Measurements from ENCODE around the gene APLNR. TPM values are rescaled to one million over a fixed set of nuclear protein-coding genes. Genes with fewer than 3 reads are reported as not detected.
A peak's percentile ranks its signal among the peaks of the same experiment; 100 is the strongest.

APLNR gene
- polyA plus RNA-seq, 1 of the 3 experiments (the other 2 are of a cell fraction) = 0.03 TPM

DNA sequence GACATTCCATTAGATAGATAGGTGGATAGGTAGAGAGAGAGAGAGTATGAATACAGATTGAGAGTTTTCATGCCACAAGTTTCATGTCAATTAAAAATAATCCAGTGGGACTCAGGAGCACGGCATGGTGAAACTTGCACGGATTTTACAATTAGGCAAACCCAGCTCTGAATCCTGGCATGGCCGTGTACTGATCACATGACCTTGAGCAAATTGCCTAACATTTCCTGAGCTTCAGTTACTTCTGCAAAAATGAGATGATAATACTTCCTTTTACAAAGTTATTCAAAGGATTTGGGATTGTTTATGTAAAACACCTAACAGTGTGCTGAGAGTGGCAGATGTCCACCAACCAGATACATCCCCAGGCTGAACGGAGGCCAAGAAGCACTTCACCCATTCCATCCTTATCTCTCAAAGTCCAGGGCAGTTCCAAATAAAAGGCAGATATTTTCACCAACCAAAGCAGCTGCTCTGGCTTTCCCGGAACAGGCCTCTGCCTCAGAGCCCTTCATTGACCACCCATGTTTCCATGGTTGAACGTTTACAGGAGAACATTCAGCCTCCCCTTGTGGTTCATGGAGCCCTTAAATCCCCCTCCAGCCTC, 17.9 kb downstream of the APLNR start:
- ChIA-PET POLR2A (no interaction called here), CTCF (interaction anchor here (1.4 kb wide), 1 partner anchor 13 kb away, joined by 3 read pairs; no protein-coding TSS in a partner anchor)
- H2AFZ ChIP-seq (ENCODE audit: low read depth) = no peak overlapping the region
- no peak overlapping the region for H3K4me2 ChIP-seq
- 64% methylated on average over 6 of the region's 6 CpGs for WGBS (ENCODE audit: low lambda C conversion rate)
- DNase-seq = no peak
- TF ChIP-seq MEF2A (IDR thresholded peaks at IDR 0.05; ENCODE audit: borderline replicate concordance, low read depth) = no peak
- no peak for TF ChIP-seq JUND (IDR thresholded peaks at IDR 0.05)
- no peak for TF ChIP-seq POLR2AphosphoS5 (IDR thresholded peaks at IDR 0.05; ENCODE audit: low read depth, low read length)
- TF ChIP-seq, protein P1, sequence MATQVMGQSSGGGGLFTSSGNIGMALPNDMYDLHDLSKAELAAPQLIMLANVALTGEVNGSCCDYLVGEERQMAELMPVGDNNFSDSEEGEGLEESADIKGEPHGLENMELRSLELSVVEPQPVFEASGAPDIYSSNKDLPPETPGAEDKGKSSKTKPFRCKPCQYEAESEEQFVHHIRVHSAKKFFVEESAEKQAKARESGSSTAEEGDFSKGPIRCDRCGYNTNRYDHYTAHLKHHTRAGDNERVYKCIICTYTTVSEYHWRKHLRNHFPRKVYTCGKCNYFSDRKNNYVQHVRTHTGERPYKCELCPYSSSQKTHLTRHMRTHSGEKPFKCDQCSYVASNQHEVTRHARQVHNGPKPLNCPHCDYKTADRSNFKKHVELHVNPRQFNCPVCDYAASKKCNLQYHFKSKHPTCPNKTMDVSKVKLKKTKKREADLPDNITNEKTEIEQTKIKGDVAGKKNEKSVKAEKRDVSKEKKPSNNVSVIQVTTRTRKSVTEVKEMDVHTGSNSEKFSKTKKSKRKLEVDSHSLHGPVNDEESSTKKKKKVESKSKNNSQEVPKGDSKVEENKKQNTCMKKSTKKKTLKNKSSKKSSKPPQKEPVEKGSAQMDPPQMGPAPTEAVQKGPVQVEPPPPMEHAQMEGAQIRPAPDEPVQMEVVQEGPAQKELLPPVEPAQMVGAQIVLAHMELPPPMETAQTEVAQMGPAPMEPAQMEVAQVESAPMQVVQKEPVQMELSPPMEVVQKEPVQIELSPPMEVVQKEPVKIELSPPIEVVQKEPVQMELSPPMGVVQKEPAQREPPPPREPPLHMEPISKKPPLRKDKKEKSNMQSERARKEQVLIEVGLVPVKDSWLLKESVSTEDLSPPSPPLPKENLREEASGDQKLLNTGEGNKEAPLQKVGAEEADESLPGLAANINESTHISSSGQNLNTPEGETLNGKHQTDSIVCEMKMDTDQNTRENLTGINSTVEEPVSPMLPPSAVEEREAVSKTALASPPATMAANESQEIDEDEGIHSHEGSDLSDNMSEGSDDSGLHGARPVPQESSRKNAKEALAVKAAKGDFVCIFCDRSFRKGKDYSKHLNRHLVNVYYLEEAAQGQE (IDR thresholded peaks at IDR 0.05; ENCODE audit: low read depth, low read length) = no peak
- TF ChIP-seq FOXJ3 (CRISPR knock-in tag; IDR thresholded peaks at IDR 0.05) = no peak
- TF ChIP-seq RAD21 (IDR thresholded peaks at IDR 0.05; ENCODE audit: low read length) = no peak
- TF ChIP-seq CHD2 (IDR thresholded peaks at IDR 0.05; ENCODE audit: low read length, partially characterized antibody) = no peak
- TF ChIP-seq SMC3 (IDR thresholded peaks at IDR 0.05; ENCODE audit: low read depth, low read length) = no peak
- TF ChIP-seq GATA2 (CRISPR knock-in tag; IDR thresholded peaks at IDR 0.05) = no peak
- no peak for TF ChIP-seq NRF1 (IDR thresholded peaks at IDR 0.05; ENCODE audit: low read depth, low read length)
- H3K27ac ChIP-seq (ENCODE audit: low read depth in 2 of 2, low read length in 1 of 2) = peak overlapping the region in 1 of 2 experiments; percentile 85; a peak in 2 of 4 replicates
- H3K36me3 ChIP-seq (replicated peaks in 1 of 2; ENCODE audit: control insufficient read depth in 1 of 2, insufficient read depth in 2 of 2, low read length in 1 of 2) = no peaks in the 10 kb centered on the region
- no peak overlapping the region for H3K4me3 ChIP-seq (ENCODE audit: low read depth in 2 of 2, low read length in 1 of 2)
- no peaks in the 10 kb centered on the region for H3F3A ChIP-seq (replicated peaks; ENCODE audit: insufficient read depth)
- H3K79me2 ChIP-seq (ENCODE audit: insufficient read depth) = no peaks in the 10 kb centered on the region
- H4K20me1 ChIP-seq (ENCODE audit: insufficient read depth) = no peaks in the 10 kb centered on the region
- H3K9ac ChIP-seq = no peak overlapping the region
- no peaks in the 10 kb centered on the region for H3K9me2 ChIP-seq
- peaks cover 4 to 13% of the 10 kb centered on the region in 2 experiments; a peak in 2 of 4 replicates for H3K4me1 ChIP-seq (ENCODE audit: control insufficient read depth in 1 of 2, insufficient read depth in 2 of 2, low read depth in 1 of 2, low read length in 1 of 2)
- H3K27me3 ChIP-seq (ENCODE audit: insufficient read depth) = no peaks in the 10 kb centered on the region; the same call in 1 of the 2 replicates
- H3K9me3 ChIP-seq = no peaks in the 10 kb centered on the region

DNA sequence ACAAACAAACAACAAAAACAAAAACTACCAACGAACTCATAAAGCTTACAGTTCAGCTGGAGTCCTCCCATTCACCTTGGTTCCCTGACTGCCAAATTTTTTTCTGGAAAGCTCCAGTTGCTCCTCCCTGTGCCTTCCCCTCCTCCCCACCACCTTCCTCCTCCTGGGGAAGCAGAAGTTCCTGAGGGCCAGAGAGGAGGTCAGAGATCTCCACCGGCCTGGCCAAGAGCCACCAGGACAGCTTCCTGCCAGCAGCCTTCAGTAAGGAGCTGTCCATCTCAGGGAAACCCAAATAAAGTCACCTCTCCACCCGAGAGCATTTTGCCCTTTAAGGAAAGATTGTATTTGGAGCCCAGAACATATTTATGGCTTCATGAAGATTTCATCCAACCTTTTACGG, 20.0 kb downstream of the APLNR start:
- DNase-seq = no peak
- CTCF ChIA-PET = interaction anchor here (1.0 to 1.3 kb wide), 2 partner anchors 13 to 22 kb away, joined by 3 to 4 read pairs; no protein-coding TSS in a partner anchor

More for the DNA sequence above, 20.0 kb downstream of the APLNR start:
- Histone ChIP-seq H3K79me2 (ENCODE audit: insufficient read depth) (no peaks in the 10 kb centered on the region), H3K27me3 (ENCODE audit: insufficient read depth) (no peaks in the 10 kb centered on the region; the same call in 1 of the 2 replicates), H3K9me2 (no peaks in the 10 kb centered on the region), H3K27ac (ENCODE audit: low read depth in 2 of 2, low read length in 1 of 2) (no peak overlapping the region), H3F3A (replicated peaks; ENCODE audit: insufficient read depth) (no peaks in the 10 kb centered on the region), H3K9ac (no peak overlapping the region), H3K4me2 (no peak overlapping the region), H3K4me1 (ENCODE audit: control insufficient read depth in 1 of 2, insufficient read depth in 2 of 2, low read depth in 1 of 2, low read length in 1 of 2) (peaks cover 4 to 21% of the 10 kb centered on the region in 2 experiments; a peak in 2 of 4 replicates), H4K20me1 (ENCODE audit: insufficient read depth) (no peaks in the 10 kb centered on the region), H3K9me3 (no peaks in the 10 kb centered on the region), H2AFZ (ENCODE audit: low read depth) (no peak overlapping the region), H3K36me3 (replicated peaks in 1 of 2; ENCODE audit: control insufficient read depth in 1 of 2, insufficient read depth in 2 of 2, low read length in 1 of 2) (no peaks in the 10 kb centered on the region), H3K4me3 (ENCODE audit: low read depth in 2 of 2, low read length in 1 of 2) (no peak overlapping the region)
- TF ChIP-seq CHD2 (IDR thresholded peaks at IDR 0.05; ENCODE audit: low read length, partially characterized antibody) = no peak
- no peak for TF ChIP-seq RAD21 (IDR thresholded peaks at IDR 0.05; ENCODE audit: low read length)
- TF ChIP-seq SMC3 (IDR thresholded peaks at IDR 0.05; ENCODE audit: low read depth, low read length) = no peak
- no peak for TF ChIP-seq POLR2AphosphoS5 (IDR thresholded peaks at IDR 0.05; ENCODE audit: low read depth, low read length)
- no peak for TF ChIP-seq RXRA (IDR thresholded peaks at IDR 0.05; ENCODE audit: borderline replicate concordance, low read depth)
- no peak for TF ChIP-seq YY1 (IDR thresholded peaks at IDR 0.05; ENCODE audit: low read depth)
- 60% methylated on average over 4 of the region's 4 CpGs for WGBS (ENCODE audit: low lambda C conversion rate)
- POLR2A ChIA-PET = no interaction called here
